Stimulated activated CD4-positive, alpha-beta T cell treated with anti-CD3 and anti-CD28 coated beads, Interleukin-15, amount 100 ng/mL, for 24 hours (primary cell): ENCODE data around the gene ACACB.
"Not testable (repeated sequence)": the region's sequence is repeated elsewhere in the genome, so short reads cannot be mapped to it uniquely, and the experiment has no call there.

Experiments used
- DNase-seq: peaks from one replicate; pipeline ENCODE4 v3.0.0-alpha.2; 2020

ACACB gene

DNA sequence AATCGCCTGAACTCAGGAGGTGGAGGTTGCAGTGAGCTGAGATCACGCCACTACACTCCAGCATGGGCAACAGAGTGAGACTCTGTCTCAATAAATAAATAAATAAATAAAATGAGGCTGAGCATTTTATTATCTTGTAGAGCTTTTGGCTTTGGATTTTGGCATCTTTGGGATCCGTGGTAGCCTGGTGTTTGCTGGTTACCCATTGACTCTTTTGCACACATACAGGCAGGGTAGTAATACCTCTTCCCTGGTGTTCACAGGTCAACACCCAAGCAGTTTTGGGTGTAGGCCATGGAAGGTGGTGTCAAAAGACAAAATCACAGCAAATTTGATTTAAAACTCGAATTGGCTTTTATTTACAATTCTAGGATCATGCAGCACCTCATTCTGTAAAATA lies 27.8 kb downstream of the ACACB start:
- DNase-seq = no peak

DNA sequence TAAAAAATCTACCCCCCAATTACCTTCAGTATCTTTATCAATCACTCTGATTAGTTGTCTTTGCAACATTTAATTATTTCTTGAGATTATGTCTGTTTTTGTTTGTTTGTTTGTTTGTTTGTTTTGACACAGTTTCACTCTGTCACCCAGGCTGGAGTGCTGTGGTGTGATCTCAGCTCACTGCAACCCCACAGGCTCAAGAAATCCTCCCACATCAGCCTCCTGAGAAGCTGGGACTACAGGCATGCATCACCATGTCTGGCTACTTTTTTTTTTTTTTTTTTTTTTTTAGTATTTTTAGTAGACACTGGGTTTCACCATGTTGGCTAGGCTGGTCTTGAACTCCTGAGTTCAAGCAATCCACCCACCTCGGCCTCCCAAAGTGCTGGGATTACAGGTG lies 30.7 kb downstream of the ACACB start:
- not testable (repeated sequence) for DNase-seq

DNA sequence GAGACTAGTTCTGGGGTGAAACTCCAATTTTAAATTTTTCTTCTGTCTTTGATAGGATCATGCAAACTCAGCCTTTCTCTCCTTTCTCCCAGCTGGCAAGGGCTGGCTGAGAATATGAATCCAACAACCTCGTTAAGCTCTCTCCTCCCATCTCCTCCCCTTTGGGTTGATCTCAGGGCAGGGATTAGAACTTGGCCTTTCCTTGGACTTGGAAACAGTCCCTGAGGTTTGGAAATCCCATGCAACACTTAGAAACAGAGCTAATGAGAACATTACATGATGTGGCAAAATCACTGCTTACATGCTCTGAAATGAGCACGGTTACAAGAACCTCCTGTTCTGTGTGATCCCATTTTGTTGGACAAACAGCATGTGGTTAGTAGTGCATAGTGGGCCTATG lies 31.6 kb downstream of the ACACB start:
- DNase-seq = no peak

DNA sequence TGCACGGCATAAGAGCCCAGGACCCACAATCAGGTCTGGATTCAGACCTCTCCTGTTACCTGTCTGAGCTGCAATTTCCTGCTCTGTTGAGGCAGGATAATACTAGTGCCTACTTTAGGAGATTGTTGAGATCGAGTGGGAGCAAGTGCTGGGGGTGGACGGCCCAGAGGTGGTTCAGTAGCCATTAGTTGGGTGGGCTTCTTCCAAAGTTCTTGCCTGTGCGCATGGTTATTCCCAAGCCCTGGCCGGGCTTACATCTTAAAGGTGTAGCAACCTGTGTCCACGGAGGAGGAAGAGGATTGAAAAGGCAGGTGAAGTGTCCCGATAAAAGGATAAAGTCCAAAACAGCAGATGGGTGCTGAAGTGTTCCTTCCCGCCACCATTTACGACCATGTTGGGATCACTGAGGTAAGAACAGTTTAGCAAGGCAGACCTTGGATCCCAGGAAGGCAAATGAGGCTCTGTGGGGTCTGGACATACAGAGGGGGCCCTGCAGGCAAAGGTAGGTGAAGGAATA lies 33.8 kb downstream of the ACACB start:
- no peak for DNase-seq

DNA sequence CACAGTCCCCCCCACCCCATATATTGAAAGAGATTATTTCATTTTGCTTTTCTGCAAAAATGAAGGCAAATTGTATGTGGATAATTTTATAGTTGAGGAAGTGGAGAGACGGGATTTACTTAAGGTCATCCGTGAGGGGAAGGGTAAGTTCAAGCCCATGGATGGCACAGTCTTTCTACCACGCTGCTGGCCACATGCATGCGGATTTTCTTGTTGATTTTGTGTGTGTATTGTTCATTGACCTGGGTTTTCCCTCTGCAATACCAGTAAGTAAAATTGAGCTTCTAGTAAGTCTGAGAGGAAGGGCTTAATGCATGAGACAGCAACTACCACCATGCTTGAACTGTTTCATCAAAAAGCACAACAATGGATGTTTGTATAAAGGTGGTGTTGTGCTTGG lies 35.1 kb downstream of the ACACB start:
- no peak for DNase-seq

DNA sequence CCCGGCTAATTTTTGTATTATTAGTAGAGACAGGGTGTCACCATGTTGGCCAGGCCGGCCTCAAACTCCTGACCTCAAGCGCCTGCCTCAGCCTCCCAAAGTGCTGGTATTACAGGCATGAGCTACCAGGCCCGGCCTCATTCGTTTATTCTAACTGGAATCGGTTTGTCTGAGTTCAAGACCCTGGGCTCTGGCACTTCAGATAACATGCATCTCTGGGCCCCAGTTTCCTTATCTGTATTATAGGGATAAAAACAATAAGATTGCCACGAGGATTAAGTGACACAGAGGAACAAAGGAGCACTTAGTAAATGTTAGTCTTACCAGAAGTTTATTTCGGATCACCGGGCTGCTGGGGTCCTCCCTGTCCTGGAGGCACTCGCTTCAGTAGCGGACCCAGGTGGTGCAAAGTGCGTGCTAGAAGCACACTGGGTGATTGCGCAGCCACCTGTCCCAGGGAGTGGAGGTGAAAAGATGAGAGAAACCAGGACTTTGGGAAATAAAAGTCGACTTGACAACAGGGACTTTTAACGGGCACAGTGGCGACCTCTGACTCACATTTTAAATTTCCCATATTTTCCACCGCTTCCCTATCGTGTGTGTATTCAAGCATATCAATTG lies 37.5 kb downstream of the ACACB start:
- DNase-seq = peak; percentile 7

DNA sequence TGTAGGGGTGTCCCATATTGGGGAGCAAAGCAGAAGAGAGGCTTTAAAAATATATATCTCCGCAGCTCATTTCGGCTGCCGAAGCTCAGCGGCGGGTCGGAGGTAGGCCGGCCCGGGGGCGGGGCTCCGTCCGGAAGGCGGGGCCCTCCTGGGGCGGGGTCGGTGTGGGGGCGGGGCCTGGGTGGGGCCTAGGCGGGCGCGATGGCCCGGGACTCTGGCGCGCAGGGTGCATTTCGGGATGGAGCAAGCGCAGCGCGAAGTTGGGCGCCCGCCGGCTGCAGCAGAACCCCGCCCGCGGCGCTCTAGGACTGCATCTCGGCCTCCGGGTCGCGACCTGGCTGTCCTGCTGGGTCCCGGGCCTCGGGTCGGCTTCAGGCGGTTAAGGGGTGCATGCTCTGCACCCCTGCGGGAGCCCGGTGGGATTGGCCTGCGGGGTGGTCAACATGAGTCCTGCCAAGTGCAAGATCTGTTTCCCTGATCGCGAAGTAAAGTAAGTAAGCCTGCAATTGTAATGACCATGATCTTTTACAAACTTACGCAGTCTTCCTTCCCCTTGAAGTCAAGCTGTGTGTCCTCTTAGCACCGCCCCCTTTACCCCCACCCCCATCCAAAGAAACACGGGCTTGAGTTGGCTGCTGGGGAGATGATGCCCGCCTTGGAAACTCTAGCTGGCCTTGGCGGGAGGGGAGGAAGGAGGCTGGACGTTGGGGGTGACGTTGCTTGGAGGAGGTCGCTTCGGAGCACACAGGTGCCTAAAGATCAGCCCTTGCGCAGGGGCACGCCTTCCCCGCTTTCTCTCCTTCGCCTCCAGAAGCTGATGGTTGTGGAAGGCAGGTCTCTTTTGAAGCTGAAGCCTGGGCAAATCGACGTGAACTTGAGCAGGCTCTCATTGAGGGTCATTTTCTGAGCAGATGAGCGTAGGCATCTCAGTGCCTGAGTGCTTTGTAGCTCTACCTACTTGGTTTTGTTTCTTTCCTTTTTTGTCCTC lies 38.4 kb downstream of the ACACB start:
- DNase-seq = peak; percentile 87

DNA sequence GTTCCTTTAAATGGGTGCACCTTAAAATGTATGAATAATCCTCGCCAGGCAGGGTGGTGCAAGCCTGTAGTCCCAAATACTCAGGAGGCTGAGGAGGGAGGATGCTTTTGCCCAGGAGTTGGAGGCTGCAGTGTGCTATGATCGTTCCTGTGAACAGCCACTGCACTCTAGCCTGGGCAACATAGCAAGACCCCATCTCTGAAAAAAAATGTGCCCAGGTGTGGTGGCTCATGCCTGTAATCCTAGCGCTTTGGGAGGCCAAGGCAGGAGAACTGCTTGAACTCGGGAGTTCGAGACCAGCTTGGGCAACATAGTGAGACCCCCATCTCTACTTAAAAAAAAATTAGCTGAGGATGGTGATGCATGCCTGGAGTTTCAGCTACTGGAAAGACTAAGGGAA lies 39.6 kb downstream of the ACACB start:
- DNase-seq = no peak

DNA sequence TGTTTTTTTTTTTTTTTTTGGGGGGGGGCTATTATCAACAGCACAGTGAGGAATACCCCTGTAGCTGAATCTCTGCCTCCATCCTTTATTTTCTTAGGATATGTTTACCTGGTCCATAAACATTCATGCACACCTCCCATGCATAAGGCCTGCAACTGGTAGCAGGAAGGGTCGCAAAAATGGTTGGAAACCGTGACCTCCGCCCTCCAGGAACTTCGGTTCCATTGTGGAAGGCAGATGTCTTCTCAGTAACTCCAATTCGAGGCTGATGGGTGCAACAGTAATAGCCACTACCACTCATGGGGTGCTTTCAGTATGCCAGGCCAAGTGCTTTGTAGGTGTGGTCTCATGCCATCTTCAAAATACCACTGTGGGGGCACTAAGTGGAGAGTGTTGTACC lies 40.2 kb downstream of the ACACB start:
- DNase-seq = no peak

DNA sequence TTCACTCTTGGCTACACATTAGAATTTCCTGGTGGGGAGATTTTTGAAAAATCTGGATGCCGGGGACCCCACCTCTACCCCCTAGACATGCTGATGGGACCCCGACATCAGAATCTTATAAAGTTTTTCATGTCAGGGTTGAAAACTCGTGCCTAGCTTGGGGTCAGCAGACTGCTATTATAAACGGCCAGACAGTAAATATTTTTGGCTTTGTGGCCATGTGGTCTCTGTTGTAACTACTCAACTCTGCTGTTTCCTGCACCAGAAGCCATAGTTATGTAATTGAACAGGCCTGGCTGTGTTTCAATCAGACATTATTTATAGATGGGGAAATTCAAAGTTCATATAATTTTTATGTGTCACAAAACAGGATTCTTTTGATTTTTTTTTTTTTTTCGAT lies 41.6 kb downstream of the ACACB start:
- no peak for DNase-seq

DNA sequence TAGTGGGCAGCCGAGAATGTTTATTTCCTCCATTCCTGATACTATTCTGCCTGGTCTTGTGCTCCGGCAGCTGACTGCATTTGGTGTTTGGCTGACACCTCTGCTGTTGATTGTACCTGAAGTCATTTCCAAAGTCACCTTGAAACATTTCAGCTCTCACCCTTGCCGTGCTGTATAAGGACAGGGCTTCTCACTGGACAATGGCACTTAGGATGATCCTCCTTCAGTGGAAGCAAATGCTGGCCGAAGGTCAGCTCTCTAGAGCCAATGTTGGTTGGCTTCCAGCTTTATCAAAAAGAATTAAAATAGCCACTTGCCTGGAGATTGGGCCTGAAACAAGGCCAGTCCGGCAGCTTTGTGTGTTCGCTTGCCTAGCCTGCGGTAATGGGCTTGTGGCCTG lies 44.0 kb downstream of the ACACB start:
- no peak for DNase-seq

DNA sequence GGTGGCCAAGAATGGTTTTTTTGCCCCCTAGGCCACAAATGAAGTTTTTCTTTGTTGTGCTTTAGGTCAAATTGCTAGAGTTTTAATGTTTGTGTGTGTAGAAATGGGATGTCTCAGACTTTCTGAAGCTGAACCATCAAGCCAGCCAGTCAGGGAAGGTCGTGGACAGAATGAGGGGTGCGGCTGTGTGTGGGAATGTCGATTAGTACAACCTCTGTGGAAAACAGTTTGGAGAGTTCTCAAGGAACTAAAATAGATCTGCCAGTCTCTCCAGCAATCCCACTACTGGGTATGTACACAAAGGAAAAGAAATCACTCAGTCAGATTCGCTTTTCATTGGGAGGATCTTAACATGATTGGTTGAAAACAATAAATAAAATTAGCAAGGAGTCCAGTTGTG lies 44.5 kb downstream of the ACACB start:
- DNase-seq = no peak

DNA sequence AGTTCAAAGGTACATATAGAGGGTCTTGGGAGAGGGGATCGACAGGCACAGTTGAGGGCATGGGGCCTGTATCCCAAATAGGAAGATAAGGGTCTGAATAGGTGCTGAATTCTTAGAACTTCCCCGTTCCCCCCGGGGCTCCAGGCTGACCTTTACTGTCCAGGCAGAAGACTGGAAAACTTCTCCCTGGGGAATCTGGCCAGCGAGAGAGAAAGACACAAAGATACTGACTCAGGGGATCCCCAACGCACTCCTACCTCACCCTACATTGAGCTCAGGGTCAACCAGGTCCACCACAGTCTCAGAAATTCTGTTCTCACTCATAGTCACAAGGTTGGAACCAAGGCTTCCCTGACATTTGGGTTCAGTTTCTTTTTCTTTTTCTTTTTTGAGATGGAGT lies 46.2 kb downstream of the ACACB start:
- no peak for DNase-seq

DNA sequence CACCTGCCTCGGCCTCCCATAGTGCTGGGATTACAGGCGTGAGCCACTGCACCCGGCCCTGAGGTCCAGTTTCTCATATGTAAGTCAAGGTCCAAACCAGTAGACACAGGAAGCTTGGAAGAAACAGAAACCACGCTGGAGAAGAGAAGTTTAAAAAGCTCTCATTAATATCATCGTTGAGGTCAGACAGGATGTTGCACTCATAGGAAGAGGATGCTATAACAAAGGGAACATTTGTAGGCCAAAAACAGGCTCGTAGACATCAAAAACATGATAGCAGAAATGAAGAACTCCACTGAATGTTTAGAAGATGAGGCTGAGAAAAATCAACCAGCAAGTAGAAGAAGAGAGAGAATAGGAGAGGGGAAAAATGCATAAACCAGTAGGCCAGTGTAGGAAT lies 46.8 kb downstream of the ACACB start:
- DNase-seq = no peak

DNA sequence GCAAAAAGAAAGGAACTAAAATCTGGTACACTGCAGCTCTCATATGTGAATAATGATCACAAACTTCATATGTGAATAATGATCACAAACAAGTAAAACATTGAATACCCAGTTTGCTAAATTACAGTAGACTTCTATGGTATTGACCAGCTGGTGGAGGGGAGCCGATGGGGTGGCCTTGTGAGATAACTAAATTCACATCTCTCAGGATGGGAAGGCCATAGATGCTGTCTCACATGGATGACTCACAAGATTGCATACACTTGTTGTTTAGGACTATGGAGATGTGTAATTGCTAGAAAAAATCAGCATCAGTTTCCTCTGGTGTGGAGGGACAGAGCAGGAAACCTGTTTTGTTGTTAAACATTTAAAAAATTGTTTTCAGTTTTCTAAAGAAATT lies 49.2 kb downstream of the ACACB start:
- DNase-seq = no peak

DNA sequence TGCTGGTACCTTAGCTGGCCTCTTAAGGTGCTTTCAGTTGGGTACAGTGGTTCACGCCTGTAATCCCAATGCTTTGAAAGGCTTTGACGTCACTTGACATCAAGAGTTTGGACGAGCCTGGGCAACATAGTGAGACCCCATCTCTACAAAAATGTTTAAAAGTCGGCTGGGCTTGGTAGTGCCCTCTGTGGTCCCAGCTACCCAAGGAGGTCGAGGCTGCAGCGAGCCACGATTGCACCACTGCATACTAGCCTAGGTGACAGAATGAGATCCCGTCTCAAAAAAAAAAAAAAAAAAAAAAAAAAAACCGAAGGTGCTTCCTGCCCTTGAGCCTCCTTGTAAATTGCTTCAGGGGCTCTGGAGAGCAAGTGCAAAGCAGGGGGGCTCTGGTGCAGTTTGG lies 50.0 kb downstream of the ACACB start:
- DNase-seq = no peak

DNA sequence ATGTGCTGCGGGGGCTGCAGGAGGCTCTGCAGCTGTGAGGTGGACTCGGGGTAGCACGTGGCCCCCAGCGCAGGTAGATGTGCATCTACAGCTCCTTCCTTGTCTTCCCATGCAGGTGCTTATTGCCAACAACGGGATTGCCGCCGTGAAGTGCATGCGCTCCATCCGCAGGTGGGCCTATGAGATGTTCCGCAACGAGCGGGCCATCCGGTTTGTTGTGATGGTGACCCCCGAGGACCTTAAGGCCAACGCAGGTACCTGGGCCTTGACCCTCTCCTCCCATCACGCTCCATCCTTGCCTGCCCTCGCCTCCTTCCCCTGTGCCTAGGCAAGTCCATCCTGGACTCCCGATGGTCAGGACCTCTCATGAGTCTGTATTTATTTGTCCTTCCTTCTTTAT lies 51.4 kb downstream of the ACACB start:
- no peak for DNase-seq

DNA sequence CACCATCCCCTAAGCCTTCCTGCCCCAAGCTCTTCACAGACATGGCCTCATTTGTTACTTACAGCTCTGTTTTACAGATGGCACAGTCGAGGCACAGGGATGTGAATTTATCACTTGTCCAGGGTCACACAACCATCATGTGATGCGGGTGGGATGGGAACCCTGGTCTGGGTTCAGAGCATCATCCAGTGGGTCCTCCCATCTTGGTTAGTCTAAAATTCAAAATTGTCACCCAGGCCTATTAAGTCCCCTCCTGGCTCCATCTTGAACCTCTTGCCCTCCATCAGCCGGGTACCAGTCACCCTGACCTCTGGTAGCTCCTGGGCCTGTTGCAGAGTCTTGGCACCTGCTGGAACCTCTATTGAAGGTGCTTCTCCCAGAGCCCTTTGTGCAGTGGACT lies 52.9 kb downstream of the ACACB start:
- no peak for DNase-seq

DNA sequence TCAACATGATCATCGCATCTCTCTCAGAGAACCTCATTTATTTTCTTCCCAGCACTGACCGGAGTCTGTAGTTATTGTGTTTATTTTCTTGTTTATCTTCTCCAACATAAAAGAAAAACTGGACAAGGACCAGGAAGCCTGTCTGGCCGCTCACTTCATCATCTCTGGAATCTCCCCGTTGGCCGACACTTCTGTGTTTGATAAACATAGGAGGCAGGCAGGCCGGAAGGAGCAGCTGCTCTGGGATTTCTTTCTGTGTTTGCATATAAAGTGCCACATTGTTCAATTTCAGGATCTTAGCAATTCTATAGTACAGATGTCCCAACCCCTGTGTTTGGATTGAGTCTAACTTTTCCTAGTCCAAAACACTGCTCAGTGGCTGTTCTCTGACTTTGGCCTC lies 53.3 kb downstream of the ACACB start:
- no peak for DNase-seq

DNA sequence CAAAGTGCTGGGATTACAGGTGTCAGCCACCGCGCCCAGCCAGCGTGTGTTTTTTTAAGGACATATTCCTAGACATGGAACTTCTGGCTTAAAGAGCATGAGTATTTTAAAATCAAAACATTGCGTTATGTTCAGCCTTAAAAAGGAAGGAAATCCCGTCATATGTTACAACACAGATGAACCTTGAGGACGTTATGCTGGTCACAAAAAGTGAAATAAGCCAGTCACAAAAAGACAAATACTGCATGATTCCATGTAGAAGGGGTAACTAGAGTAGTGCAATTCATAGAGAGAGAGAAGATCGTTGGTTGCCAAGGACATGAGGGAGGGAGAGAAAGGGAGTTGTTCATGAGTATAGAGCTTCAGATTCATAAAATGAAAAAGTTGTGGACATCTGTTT lies 53.9 kb downstream of the ACACB start:
- DNase-seq = no peak

DNA sequence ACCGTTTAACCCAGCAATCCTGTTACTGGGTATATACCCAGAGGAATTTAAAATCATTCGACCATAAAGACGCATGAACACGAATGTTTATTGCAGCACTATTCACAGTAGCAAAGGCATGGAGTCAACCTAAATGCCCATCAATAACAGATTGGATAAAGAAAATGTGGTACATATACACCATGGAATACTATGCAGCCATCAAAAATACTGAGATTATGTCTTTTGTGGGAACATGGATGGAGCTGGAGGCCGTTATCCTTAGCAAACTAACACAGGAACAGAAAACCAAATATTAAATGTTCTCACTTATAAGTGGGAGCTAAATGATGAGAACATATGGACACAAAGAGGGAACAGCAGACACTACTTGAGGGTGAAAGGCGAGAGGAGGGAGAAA lies 56.4 kb downstream of the ACACB start:
- DNase-seq = not testable (repeated sequence)

DNA sequence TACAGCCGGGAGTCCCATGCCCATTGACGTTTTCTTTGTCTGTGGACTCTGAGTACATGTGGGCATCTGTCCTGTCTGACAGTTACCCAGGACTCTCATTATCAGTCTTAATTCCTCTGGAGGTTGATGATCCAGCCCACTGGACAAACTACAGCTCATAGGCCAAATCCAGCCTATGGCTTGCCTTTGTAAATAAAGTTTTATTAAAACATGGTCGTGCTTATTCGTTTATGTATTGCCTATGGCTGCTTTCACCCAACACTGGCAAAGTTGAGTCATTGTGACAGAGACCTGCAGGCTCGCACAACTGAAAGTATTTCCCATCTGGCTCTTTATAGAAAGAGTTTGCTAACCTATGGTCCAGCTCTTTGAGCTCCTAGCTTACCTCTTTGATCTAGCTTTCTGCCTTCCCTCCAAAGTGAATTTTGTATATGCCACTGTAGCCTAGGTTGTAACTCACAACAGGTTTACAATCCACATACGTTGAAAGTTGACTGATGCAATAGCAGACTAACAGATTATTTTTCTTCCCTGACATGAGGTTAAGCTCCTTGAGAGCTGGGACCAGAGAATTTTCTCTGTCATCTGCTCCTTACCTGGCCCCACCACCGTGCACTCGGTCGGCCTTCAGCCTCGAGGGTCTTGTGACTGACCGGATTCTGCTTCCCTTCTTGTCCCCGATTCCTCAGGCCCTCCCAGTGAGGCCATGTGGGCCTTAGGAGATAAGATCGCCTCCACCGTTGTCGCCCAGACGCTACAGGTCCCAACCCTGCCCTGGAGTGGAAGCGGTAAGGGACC lies 57.3 kb downstream of the ACACB start:
- no peak for DNase-seq

DNA sequence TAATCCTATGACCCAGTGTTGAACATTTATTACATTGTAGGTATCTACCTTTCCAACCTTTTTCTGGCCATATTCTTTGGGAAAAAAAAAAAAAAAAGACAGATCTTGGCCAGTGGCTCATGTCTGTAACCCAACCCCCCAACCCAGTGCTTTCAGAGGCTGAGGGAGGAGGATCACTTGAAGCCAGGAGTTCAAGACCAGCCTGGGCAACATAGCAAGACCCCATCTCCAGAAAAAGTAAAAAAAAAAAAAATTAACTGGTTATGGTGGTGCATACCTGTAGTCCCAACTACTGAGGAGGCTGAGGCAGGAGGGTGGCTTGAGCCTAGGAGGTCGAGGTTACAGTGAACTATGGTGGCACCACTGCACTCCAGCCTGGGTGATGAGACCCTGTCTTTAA lies 58.1 kb downstream of the ACACB start:
- no peak for DNase-seq

DNA sequence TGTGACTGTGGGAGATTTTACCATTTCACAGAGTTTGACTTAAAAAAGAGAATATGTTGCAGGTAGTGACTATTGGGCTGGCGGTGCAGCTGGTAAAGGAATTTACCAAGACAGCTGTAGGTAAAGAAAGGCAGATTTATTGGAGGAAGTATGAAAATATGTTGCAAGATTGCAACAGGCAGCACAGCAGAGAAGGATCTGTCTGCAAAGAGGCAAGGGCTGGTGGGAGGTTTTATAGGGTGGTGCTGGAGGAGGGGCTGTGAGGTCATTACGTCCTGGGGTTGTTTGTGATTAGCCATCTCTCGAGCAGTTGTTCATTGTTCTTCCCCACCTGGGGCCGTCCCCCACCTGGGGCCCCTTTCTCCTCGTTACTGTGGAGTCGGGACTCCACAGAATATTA lies 62.1 kb downstream of the ACACB start:
- no peak for DNase-seq
